Transverse colon (tissue), 4 donors: ENCODE results near the gene TTC28.

Experiments
- EP300 ChIP-seq: sonication (generic); formaldehyde crosslinking; IDR thresholded peaks from one replicate; pipeline ENCODE4 v1.6.1; 2017; ENCODE audit warnings: antibody characterized with exemption, low read depth
- POLR2A ChIP-seq: fragments of 450-650 bp; IDR thresholded peaks from one replicate; pipeline ENCODE4 v1.6.1; 2016; ENCODE audit warnings: antibody characterized with exemption, mild to moderate bottlenecking, moderate library complexity
- POLR2AphosphoS5 ChIP-seq, 3 donors: sonication (generic); formaldehyde crosslinking; IDR thresholded peaks; one replicate each; pipeline ENCODE4 v1.6.1; 2016; ENCODE audit warnings: antibody characterized with exemption in 3 of 3
- TF ChIP-seq, protein P1 (sequence below), 5 experiments: fragments of 200-600 bp in 3 of 5; fragments of 450-650 bp in 2 of 5; sonication (generic) in 3 of 5; IDR thresholded peaks; 1 replicate in 2 of 5; 2 replicates in 3 of 5; pipeline ENCODE4 v1.5.1; 2016 to 2017; ENCODE audit warnings: antibody characterized with exemption in 5 of 5, inconsistent platforms in 3 of 5, mild to moderate bottlenecking in 2 of 5, moderate library complexity in 1 of 5

DNA sequence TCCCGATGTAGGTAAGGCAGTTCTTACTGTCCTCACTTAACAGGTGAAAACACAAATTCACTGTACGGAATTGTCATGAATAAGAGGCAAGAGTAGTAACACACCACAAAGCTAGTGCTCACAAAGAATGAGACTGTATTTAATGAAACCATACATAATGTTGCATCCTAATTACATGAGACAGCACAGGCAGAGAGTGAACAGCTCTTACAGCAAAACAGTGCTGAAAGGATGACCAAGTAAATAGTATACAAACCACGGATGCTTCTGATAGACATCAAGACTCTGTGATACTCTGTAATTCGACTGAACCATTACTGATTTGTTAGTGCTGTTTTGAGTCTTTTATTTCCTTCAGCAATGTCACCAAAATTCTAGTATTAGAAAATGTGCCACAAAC is 282.3 kb downstream of the TTC28 start:
- TF ChIP-seq, protein P1, sequence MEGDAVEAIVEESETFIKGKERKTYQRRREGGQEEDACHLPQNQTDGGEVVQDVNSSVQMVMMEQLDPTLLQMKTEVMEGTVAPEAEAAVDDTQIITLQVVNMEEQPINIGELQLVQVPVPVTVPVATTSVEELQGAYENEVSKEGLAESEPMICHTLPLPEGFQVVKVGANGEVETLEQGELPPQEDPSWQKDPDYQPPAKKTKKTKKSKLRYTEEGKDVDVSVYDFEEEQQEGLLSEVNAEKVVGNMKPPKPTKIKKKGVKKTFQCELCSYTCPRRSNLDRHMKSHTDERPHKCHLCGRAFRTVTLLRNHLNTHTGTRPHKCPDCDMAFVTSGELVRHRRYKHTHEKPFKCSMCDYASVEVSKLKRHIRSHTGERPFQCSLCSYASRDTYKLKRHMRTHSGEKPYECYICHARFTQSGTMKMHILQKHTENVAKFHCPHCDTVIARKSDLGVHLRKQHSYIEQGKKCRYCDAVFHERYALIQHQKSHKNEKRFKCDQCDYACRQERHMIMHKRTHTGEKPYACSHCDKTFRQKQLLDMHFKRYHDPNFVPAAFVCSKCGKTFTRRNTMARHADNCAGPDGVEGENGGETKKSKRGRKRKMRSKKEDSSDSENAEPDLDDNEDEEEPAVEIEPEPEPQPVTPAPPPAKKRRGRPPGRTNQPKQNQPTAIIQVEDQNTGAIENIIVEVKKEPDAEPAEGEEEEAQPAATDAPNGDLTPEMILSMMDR (IDR thresholded peaks at IDR 0.05) = no peak
- no peak for TF ChIP-seq POLR2A
- TF ChIP-seq EP300 = no peak
- no peak for TF ChIP-seq POLR2AphosphoS5 (IDR thresholded peaks at IDR 0.05)
